GM10266 (cell line): ENCODE results near the gene ADK.
"Not testable (repeated sequence)": the region's sequence is repeated elsewhere in the genome, so short reads cannot be mapped to it uniquely, and the experiment has no call there.

Experiments used
- DNase-seq: peaks from one replicate; pipeline ENCODE4 v3.0.0; 2012; ENCODE audit errors: extremely low spot score
- TF ChIP-seq, protein P1 (sequence below): IDR thresholded peaks from 2 replicates; pipeline ENCODE4 v1.5.1; 2012; ENCODE audit warnings: mild to moderate bottlenecking, low read depth; ENCODE audit not compliant: control insufficient read depth, insufficient read depth; ENCODE audit errors: missing control alignments

The ADK gene

DNA sequence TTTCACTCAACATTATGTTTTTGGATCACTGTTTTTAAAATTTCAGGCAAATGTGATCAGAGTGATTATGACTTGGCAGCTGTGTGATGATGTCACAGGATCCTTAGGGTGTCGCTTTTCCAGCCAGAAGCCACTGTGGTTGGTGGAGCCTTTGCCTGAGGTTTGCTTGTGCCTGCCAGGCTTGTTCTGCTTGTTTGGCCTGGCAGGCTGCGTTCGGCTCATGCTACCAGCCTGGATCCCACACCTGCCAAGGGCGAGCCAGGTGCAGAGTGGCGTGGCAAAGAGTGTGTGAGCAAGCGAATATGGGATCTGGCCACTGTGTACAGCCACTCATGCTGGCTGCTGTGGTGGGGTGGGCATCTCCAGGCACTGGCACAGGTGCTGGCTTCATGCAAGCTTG lies 55.7 kb downstream of the ADK start:
- TF ChIP-seq, protein P1, sequence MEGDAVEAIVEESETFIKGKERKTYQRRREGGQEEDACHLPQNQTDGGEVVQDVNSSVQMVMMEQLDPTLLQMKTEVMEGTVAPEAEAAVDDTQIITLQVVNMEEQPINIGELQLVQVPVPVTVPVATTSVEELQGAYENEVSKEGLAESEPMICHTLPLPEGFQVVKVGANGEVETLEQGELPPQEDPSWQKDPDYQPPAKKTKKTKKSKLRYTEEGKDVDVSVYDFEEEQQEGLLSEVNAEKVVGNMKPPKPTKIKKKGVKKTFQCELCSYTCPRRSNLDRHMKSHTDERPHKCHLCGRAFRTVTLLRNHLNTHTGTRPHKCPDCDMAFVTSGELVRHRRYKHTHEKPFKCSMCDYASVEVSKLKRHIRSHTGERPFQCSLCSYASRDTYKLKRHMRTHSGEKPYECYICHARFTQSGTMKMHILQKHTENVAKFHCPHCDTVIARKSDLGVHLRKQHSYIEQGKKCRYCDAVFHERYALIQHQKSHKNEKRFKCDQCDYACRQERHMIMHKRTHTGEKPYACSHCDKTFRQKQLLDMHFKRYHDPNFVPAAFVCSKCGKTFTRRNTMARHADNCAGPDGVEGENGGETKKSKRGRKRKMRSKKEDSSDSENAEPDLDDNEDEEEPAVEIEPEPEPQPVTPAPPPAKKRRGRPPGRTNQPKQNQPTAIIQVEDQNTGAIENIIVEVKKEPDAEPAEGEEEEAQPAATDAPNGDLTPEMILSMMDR: no peak

GRCh38 chr10:74207691-74208480 lies 56.9 kb downstream of the ADK start:
- DNase-seq: no peak
- TF ChIP-seq, protein P1: no peak

More for the DNA sequence above, 55.7 kb downstream of the ADK start:
- no peak for DNase-seq

DNA sequence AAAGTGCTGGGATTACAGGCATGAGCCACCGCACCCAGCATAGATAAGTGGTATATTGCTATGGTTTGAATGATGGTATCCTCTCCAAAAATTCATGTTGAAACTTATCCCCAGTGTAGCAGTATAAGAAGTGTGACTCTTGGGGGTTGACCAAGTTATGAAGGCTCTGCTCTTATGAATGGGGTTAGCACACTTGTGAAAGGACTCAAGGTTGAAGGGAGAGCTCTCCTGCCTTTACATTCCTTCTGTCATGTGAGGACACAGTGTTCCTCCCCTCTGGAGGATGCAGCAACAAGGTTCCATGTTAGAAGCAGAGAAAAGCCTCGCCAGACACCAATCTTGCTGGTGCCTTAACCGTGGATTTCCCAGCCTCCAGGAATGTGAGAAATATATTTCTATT lies 58.0 kb downstream of the ADK start:
- TF ChIP-seq, protein P1: no peak
- no peak for DNase-seq

- TF ChIP-seq, protein P1: no peak
- DNase-seq: no peak
These were observed 62.0 kb downstream of the ADK start for GRCh38 chr10:74213019-74213418.

GRCh38 chr10:74213571-74214162 lies 62.6 kb downstream of the ADK start:
- DNase-seq: peak; percentile 24
- TF ChIP-seq, protein P1: peak; percentile 42

DNA sequence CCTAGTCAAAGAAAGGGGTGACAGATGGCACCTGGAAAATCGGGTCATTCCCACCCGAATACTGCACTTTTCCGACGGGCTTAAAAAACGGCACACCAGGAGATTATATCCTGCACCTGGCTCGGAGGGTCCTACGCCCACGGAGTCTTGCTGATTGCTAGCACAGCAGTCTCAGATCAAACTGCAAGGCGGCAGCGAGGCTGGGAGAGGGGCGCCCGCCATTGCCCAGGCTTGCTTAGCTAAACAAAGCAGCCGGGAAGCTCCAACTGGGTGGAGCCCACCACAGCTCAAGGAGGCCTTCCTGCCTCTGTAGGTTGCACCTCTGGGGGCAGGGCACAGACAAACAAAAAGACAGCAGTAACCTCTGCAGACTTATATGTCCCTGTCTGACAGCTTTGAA lies 66.1 kb downstream of the ADK start:
- DNase-seq: not testable (repeated sequence)

DNA sequence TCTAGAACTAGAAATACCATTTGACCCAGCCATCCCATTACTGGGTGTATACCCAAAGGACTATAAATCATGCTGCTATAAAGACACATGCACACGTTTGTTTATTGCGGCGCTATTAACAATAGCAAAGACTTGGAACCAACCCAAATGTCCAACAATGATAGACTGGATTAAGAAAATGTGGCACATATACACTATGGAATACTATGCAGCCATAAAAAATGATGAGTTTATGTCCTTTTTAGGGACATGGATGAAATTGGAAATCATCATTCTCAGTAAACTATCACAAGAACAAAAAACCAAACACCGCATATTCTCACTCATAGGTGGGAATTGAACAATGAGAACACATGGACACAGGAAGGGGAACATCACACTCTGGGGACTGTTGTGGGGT lies 71.4 kb downstream of the ADK start:
- DNase-seq: not testable (repeated sequence)

- TF ChIP-seq, protein P1: no peak
- no peak for DNase-seq
These were observed 72.9 kb downstream of the ADK start for GRCh38 chr10:74223755-74224529.
